ENCODE data around the gene CACNA1I.

CACNA1I gene

DNA sequence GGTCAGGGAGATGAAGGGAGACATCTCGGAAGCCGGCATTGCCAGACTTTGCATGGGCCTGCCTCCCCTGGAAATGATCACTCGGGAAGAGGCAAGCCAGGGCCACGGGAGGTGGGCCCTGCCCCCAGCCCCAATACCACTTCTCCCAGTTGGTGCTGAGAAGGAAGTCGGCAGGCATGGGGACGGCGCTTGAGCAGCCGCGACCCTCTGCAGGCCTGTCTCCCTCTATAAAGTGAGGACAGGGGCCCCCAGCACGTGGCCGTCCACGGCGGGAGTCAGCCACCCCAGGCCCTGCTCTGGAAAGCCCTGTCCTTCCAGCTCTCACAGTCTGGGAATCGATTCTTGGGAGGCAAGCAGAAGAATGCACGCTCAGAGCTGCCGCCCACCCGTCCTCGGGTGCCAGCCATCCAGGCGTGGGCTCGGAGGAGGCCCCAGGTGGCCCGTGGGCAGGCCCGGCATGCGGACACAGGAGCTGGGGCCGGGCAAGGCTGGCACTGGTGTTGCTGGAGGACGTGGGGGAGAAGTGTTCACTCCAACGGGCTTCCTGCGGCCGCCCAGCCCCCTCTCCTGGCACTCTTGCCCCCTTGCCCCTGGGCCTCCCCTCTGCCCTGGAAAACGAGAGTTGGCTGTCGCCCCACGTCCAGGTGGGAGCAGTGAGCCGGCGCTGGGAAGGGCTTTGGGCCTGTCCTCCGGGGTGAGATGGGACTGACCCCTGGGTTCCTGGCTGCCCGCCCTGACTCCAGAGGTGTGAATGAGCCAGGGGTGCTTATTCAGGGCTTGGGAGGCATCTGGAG is 77.5 kb downstream of the CACNA1I start:
- FAIRE-seq (no peak), DNase-seq (ENCODE audit: insufficient read length) (no peak)
- TF ChIP-seq POLR2A (IDR thresholded peaks at IDR 0.05; ENCODE audit: low read depth, low read length) (no peak), POLR2AphosphoS5 (IDR thresholded peaks at IDR 0.05; ENCODE audit: low read depth, low read length) (no peak), TAF1 (IDR thresholded peaks at IDR 0.05; ENCODE audit: borderline replicate concordance, low read depth, low read length) (no peak)

DNA sequence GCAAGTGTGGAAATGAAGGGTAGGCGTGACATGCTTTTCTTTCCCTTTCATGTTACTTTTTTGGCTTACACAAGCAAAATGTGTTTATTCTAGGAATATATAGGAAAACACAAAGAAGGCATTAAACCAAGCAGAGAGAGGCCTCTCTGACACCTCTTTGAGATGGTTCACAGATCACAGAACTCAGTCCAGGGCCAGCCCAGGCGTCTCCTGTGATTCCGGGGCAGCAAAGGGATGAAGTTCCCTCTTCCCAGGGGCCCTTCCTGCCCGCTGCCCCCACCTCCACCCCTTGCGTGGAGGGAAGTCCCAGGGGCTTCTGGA is 78.0 kb downstream of the CACNA1I start:
- DNase-seq (ENCODE audit: insufficient read length): no peak
- FAIRE-seq: no peak
- TF ChIP-seq POLR2AphosphoS5 (IDR thresholded peaks at IDR 0.05; ENCODE audit: low read depth, low read length) (no peak), TAF1 (IDR thresholded peaks at IDR 0.05; ENCODE audit: borderline replicate concordance, low read depth, low read length) (no peak), POLR2A (IDR thresholded peaks at IDR 0.05; ENCODE audit: low read depth, low read length) (no peak)

DNA sequence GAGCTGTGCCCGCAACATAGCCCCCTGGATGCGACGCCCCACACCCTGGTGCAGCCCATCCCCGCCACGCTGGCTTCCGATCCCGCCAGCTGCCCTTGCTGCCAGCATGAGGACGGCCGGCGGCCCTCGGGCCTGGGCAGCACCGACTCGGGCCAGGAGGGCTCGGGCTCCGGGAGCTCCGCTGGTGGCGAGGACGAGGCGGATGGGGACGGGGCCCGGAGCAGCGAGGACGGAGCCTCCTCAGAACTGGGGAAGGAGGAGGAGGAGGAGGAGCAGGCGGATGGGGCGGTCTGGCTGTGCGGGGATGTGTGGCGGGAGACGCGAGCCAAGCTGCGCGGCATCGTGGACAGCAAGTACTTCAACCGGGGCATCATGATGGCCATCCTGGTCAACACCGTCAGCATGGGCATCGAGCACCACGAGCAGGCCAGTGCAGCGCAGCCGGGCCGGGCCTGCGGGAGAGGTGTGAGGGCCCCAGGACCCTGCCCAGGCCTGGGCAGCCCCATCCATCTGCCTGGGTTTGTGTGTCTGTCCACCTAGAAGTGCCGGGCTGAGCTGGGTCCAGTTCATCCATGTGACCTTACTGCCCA is 79.0 kb downstream of the CACNA1I start:
- no peak for FAIRE-seq
- TF ChIP-seq TAF1 (IDR thresholded peaks at IDR 0.05; ENCODE audit: borderline replicate concordance, low read depth, low read length) (no peak), POLR2AphosphoS5 (IDR thresholded peaks at IDR 0.05; ENCODE audit: low read depth, low read length) (no peak)
- no peak for DNase-seq (ENCODE audit: insufficient read length)

DNA sequence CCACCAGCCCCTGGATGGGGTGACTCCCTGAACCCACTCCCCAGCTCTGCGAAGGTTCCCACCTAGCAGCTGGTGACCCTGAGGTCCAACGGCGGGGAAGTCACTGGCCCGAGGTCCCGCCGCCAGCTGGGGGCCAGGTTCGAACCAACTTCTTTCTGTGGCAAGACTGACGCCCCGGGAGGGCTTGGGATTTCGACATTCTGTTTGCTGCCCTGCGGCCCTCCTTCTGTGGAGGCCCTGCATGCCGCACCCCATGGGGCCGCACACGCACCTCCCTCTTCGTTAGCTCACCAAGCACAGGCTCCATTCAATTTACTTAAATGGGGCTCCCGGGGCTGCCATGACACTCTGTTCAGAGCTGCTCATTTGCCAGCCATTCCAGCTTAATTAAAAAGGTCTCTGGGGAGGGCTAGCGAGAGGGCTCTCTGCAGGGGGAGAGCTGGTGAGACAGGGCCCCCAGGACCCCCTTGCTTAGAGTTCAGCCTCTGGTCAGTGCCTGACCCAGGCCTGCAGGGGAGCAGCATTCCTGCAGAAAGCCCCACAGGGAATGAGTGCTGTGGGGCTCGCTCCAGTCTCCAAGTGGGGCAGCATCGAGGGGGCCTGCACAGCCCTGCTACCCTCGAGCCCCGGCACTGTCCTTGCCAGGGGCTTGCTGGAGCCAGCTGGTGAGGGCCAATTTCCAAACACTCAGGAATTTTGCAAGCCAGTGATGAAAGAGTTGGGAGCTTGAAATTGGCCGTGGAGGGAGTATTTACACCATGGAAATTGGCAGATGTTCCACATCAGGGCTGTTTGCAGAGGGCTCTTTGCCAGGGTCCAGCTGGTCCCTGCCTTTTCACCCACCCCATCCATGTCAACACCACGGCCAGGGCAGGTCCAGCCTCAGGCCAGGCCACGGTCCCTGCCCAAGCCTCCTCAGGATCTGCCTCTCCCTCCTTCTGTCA is 80.8 kb downstream of the CACNA1I start:
- no peak for DNase-seq (ENCODE audit: insufficient read length)
- TF ChIP-seq POLR2A (IDR thresholded peaks at IDR 0.05; ENCODE audit: low read depth, low read length) (no peak), TAF1 (IDR thresholded peaks at IDR 0.05; ENCODE audit: borderline replicate concordance, low read depth, low read length) (no peak), POLR2AphosphoS5 (IDR thresholded peaks at IDR 0.05; ENCODE audit: low read depth, low read length) (no peak)
- FAIRE-seq: no peak

DNA sequence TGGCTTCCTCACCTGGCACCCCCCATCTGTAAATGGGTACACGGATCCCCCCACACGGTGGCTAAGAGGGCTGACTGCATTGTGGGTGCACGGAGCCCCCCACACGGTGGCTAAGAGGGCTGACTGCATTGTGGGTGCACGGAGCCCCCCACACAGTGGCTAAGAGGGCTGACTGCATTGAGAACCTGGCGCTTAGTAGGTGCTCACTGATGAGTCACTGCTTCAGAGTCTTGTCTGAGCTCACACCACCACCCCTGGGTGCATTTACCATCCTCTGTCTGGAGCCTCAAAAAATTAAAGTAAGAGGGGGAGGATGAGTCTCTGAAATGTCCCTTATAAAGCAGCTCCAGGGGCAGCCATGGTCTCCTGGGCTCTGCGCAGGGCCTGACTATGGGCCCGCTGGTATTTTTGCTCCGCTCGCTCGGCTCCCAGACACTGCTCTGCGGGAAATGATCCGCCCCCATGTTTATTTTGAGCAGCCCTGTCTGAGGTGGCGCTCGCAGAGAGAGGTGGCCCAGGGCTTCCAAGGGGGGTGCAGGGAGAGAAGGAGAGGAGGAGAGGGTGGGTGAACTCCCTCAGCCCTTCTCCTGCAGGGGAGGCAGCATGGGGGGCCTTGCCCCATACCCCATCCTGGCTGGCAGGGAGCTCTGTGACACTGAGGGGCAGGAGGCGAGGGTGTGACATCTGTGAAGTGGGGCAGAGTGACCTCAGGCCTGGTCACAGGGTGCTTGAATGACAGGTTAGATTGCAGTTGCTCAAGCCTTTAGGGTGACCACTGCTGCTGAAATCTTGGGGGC is 82.6 kb downstream of the CACNA1I start:
- no peak for TF ChIP-seq POLR2A (IDR thresholded peaks at IDR 0.05; ENCODE audit: low read depth, low read length)
- no peak for TF ChIP-seq TAF1 (IDR thresholded peaks at IDR 0.05; ENCODE audit: borderline replicate concordance, low read depth, low read length)
- TF ChIP-seq POLR2AphosphoS5 (IDR thresholded peaks at IDR 0.05; ENCODE audit: low read depth, low read length): no peak
- FAIRE-seq: no peak
- no peak for DNase-seq (ENCODE audit: insufficient read length)

DNA sequence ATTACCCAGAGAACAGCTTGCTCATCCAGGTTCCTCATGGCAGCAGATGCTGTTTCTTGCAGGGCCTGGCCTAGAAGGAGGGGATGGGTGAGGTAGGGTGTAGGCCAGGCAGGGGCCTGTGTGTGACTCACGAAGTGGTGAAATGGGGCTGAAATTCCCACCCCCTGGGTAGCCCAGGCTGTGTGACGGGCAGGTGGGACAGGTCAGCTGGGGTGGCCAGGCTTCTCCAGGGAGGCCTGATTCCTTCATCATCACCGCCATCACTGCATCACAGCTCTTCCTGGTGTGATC is 83.2 kb downstream of the CACNA1I start:
- no peak for DNase-seq (ENCODE audit: insufficient read length)
- no peak for TF ChIP-seq TAF1 (IDR thresholded peaks at IDR 0.05; ENCODE audit: borderline replicate concordance, low read depth, low read length)
- TF ChIP-seq POLR2A (IDR thresholded peaks at IDR 0.05; ENCODE audit: low read depth, low read length): no peak
- no peak for TF ChIP-seq POLR2AphosphoS5 (IDR thresholded peaks at IDR 0.05; ENCODE audit: low read depth, low read length)
- no peak for FAIRE-seq

DNA sequence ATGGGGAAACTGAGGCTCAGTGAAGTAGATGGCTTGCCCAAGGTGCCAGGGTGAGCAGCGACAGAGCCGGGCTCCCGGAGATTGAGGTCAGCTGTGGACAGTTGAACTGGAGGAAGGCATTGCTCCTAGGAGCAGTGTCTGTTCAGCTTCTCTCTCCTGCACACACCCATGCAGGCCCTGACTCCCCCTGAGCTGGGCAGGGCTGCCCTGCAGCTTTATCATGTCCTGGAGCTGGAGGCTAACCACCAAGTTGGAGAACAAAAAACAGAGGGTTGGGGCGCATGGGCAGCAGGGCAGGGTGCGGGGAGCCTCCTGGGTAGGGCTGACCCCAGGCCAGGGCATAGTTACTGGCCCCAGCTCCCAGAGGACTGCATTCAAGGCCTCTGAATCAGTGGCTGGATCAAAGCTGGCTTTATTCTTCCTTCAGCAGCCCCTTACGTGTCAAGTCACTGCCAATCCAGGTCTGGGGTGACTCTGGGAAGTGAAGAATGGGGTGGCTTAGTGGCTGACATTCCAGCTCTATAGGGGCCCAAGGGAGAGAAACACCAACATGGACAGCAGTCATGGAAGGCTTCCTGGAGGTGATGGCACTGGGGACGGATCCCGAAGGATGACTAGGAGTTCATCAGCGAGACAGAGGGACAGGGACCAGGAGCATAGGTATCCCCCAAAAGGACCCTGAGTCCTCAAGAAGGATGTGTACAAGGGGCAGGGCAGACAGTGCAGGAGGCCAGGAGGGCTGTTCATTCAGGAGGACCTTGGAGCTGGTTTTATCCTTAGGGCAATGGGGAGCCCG is 83.8 kb downstream of the CACNA1I start:
- no peak for FAIRE-seq
- TF ChIP-seq TAF1 (IDR thresholded peaks at IDR 0.05; ENCODE audit: borderline replicate concordance, low read depth, low read length): no peak
- no peak for TF ChIP-seq POLR2A (IDR thresholded peaks at IDR 0.05; ENCODE audit: low read depth, low read length)
- TF ChIP-seq POLR2AphosphoS5 (IDR thresholded peaks at IDR 0.05; ENCODE audit: low read depth, low read length): no peak
- no peak for DNase-seq (ENCODE audit: insufficient read length)

DNA sequence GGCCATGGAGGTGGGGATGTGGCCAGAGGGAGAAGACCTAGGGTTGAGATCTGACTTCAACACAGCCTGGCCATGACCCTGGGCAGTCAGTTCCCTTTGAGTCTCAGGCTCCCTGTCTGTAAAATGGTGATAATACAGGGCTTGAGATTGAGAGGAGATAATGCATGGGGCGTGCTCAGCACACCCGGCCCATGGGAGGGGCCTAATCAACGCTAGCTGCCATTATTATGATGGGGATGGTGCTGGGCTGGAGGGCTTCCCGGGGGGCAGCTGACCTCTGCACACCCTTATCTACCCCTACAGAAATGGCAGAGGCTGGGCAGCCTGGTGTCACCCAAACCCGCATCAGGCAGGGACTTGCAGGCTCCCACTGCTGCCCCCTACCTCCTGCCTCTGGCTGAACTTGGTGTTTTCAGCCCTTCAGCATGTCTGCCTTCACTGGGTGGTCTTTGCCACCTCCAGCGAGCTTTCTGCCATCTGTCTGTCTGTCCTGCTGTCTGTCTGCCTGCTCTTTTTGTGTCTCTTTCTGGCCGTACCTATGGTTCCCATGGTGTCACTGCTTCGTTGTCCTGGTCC is 84.5 kb downstream of the CACNA1I start:
- no peak for FAIRE-seq
- DNase-seq (ENCODE audit: insufficient read length): no peak
- TF ChIP-seq POLR2A (IDR thresholded peaks at IDR 0.05; ENCODE audit: low read depth, low read length): no peak

DNA sequence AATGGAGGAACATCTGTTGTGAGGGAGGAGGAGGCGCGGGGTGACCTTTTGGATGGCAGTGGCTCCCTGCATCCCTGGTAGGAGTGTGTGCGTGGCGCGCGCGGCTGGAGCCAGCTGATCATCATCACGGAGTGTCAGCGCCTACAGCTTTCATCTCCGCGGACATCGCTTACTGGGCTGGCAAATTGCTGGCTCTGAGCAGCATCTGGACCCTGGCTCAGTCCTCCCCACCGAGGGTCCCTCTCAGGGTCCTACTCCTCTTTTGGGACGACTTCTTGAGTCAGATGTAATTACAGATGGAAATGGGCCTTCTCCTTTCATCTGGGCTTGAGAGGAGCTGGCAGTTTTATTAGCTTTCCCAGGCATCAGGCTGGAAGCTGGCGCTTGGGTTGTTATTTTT is 85.3 kb downstream of the CACNA1I start:
- TF ChIP-seq TAF1 (IDR thresholded peaks at IDR 0.05; ENCODE audit: borderline replicate concordance, low read depth, low read length) (no peak), POLR2A (IDR thresholded peaks at IDR 0.05; ENCODE audit: low read depth, low read length) (no peak), POLR2AphosphoS5 (IDR thresholded peaks at IDR 0.05; ENCODE audit: low read depth, low read length) (no peak)
- FAIRE-seq: no peak
- DNase-seq (ENCODE audit: insufficient read length): no peak
